Suprapubic skin (tissue), 4 donors: ENCODE data around the gene GKN2.

Source experiments
- CTCF ChIP-seq, 2 donors: fragments of 200-600 bp in 1 of 2; fragments of 450-650 bp in 1 of 2; sonication (generic) in 1 of 2; IDR thresholded peaks; one replicate each; pipeline ENCODE4 v1.5.1; 2016 to 2019; ENCODE audit warnings: antibody characterized with exemption in 2 of 2, mild to moderate bottlenecking in 1 of 2, moderate library complexity in 1 of 2
- EP300 ChIP-seq: sonication (generic); formaldehyde crosslinking; IDR thresholded peaks from one replicate; pipeline ENCODE4 v1.6.1; 2017; ENCODE audit warnings: antibody characterized with exemption
- POLR2A ChIP-seq, 2 donors: fragments of 450-650 bp; IDR thresholded peaks; one replicate each; pipeline ENCODE4 v1.6.1; 2017; ENCODE audit warnings: antibody characterized with exemption in 2 of 2, mild to moderate bottlenecking in 2 of 2, moderate library complexity in 2 of 2
- POLR2AphosphoS5 ChIP-seq, 3 donors: sonication (generic); formaldehyde crosslinking; IDR thresholded peaks; one replicate each; pipeline ENCODE4 v1.6.1; 2017; ENCODE audit warnings: antibody characterized with exemption in 3 of 3

- TF ChIP-seq CTCF (IDR thresholded peaks at IDR 0.05) (no peak), POLR2A (IDR thresholded peaks at IDR 0.05) (no peak), POLR2AphosphoS5 (IDR thresholded peaks at IDR 0.05) (no peak), EP300 (no peak)
These were observed 37.3 kb downstream of the GKN2 start for GRCh38 chr2:68915393-68915792.
